ENCODE data around the gene SELP.
"Not testable (repeated sequence)": the region's sequence is repeated elsewhere in the genome, so short reads cannot be mapped to it uniquely, and the experiment has no call there.

Gene SELP

DNA sequence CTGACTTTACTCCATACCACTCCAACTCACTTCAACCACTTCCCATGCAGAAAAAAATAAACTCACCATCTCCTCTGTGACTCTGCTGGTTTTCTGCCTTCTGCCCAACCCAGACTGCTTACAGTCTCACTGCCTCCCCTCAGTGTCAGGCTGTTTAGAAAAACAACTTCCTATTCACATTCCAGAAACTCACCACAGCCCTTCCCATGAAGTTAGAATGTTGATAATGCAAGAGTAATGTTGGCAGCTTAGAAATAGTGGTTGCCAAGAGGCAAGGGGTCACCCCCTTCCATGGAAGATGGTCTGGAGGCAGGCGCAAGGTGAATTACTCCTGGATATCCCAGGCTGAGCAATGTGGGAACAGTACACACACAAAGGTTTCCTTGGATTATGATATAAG, at the start of gene SELP:
Gene SELP (minus strand): TSS at position 119 of the 400 bp plus-strand sequence. CDS start 50 bp downstream, at position 69.
- intact Hi-C loops (cut with DNase I), result no loop called here

GRCh38 chr1:169679692-169680091, 49.8 kb upstream of the SELP start:
- no peak for DNase-seq
- intact Hi-C loops (cut with DNase I), result no loop called here

More for the DNA sequence above, at the start of gene SELP:
- no peak for DNase-seq

GRCh38 chr1:169676001-169676400, 46.1 kb upstream of the SELP start:
- no peak for DNase-seq
- intact Hi-C loops (cut with DNase I), result no loop called here

GRCh38 chr1:169670836-169671235, 40.9 kb upstream of the SELP start:
- DNase-seq, result no peak
- intact Hi-C loops (cut with DNase I), result no loop called here

GRCh38 chr1:169670244-169670643, 40.3 kb upstream of the SELP start:
- intact Hi-C loops (cut with DNase I); DNase-seq: not testable (repeated sequence)

DNA sequence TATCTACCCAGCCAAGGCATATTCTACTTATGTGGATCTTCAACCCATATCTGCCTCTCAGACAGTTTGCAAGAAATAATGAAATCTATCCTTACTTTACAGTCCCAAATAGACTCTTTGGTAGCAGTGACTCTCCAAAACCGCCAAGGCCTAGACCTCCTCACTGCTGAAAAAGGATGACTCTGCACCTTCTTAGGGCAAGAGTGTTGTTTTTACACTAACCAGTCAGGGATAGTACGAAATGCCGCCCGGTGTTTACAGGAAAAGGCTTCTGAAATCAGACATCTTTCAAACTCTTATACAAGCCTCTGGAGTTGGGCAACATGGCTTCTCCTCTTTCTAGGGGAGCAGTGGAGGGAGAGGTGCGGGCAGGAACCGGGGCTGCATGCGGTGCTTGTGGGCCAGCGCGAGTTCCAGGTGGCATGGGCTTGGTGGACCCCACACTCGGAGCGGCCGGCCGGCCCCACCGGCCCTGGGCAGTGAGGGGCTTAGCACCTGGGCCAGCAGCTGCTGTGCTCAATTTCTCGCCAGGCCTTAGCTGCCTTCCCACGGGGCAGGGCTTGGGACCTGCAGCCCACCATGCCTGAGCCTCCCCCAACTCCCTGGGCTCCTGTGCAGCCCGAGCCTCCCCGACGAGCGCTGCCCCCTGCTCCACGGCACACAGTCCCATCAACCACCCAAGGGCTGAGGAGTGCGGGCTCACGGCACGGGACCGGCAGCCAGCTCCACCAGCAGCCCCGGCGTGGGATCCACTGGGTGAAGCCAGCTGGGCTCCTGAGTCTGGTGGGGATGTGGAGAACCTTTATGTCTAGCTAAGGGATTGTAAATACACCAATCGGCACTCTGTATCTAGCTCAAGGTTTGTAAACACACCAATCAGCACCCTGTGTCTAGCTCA, 38.0 kb upstream of the SELP start:
- DNase-seq, result peak in 2 of 10 donors; percentile 64 to 72
- intact Hi-C loops (cut with DNase I), result not testable (repeated sequence)

GRCh38 chr1:169667227-169667639, 37.3 kb upstream of the SELP start:
- intact Hi-C loops (cut with DNase I); DNase-seq: not testable (repeated sequence)

GRCh38 chr1:169662680-169663079, 32.8 kb upstream of the SELP start:
- DNase-seq; intact Hi-C loops (cut with DNase I): not testable (repeated sequence)

- intact Hi-C loops (cut with DNase I), result not testable (repeated sequence)
- DNase-seq, result peak in 2 of 10 donors; percentile 58 to 73
These were observed 31.1 kb upstream of the SELP start for GRCh38 chr1:169661066-169661465.

- intact Hi-C loops (cut with DNase I); DNase-seq: not testable (repeated sequence)
These were observed 28.9 kb upstream of the SELP start for GRCh38 chr1:169658777-169659176.

- peak in 3 of 10 donors; percentile 6 to 82 (median 23) for DNase-seq
- intact Hi-C loops (cut with DNase I), result no loop called here
These were observed 23.9 kb upstream of the SELP start for GRCh38 chr1:169653873-169654272.

GRCh38 chr1:169651035-169651434, 21.1 kb upstream of the SELP start:
- no peak for DNase-seq
- intact Hi-C loops (cut with DNase I), result no loop called here

DNA sequence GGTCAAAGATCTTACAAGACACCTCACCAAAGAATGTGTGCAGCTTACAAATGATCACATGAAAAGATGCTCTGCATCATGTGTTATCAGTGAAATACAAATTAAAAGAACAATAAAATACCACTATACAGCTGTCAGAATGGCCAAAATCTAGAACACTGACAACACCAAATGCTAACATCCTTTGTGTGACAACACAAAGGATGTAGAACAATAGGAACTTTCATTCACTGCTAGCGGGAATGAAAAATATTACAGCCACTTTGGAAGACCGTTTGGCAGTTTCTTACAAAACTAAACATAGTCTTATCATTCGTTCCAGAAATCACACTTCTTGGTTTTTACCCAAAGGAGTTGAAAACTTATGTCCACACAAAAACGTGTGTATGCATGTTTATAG, 20.6 kb upstream of the SELP start:
- intact Hi-C loops (cut with DNase I), result no loop called here
- DNase-seq, result no peak

- intact Hi-C loops (cut with DNase I), result no loop called here
- no peak for DNase-seq
These were observed 18.8 kb upstream of the SELP start for GRCh38 chr1:169648709-169649108.

GRCh38 chr1:169648187-169648586, 18.3 kb upstream of the SELP start:
- no peak for DNase-seq
- intact Hi-C loops (cut with DNase I), result no loop called here

DNA sequence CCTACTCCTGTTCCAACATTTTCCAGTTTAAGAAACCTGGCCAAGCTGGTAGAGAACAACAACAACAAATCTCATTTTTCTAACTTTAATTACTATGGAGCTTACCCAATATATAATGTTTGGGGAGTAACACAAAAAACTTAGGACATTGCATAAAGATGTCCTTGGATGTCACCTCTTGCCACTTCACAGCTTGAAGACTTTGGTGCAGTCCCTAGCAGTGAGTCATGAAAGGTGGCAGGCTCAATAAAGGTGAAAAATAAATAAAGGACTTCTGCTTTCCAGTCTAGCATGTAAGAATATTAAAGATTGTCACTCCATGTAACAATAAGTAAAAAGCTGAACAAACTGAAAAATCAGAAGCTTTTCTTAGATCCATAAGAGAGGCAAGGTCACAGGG, 17.6 kb upstream of the SELP start:
- intact Hi-C loops (cut with DNase I), result no loop called here
- DNase-seq, result no peak

GRCh38 chr1:169644297-169644696, 14.4 kb upstream of the SELP start:
- DNase-seq, result no peak
- intact Hi-C loops (cut with DNase I), result no loop called here

DNA sequence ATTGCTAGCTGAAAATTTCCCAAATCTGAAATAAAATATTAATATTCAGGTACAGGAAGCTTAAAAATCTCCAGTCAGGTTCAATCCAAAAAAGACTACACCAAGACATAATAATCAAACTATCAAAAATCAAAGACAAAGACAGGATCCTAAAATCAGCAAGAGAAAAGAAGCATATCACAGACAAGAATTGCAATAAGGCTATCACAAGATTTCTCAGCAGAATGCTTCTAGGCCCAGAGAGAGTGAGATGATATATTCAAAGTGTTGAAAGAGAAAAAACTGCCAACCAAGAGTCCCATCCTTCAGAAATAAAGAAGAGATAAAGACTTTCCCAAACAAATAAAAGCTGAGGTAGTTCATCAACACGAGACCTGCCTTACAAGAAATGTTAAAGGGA, 5.0 kb upstream of the SELP start:
- intact Hi-C loops (cut with DNase I), result no loop called here
- DNase-seq, result no peak

DNA sequence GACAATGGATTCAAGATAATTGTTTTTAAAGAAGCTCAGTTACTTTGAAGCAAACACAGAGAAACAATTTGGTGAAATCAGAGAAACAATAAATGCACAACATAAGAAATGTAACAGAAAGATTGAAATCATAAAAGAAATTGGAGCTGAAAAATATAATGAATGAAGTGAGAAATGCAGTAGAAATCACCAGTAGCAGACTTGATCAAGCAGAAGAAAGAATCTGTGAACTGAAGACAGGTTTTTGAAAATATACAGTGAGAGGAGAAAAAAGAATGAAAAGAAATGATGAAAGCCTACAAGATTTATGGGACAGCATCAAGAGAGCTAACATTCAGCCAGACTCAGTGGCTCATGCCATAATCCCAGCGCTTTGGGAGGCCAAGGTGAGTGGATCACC, 4.2 kb upstream of the SELP start:
- no peak for DNase-seq
- intact Hi-C loops (cut with DNase I), result no loop called here

- intact Hi-C loops (cut with DNase I), result no loop called here
- no peak for DNase-seq
These were observed 1.3 kb upstream of the SELP start for GRCh38 chr1:169631249-169631648.

DNA sequence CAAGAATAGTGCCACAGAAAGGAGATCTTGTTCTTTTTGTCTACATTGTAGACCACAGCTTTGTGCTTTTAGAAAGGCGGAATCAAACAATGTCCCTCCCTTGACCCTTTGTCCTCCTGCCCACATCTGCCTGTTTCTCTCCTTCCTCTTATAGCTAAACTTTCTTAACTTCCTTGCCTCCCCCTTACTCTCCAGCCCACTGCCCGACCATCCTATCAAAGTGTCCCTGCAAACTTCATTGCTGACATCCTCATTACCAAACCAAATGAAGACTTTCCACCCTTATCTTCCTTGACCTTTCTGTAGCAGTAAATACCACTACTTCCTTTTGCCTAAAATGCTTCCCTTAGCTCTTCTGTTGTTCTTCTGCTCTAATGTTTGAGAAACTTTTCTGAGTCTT, 5.0 kb downstream of the SELP start:
- DNase-seq, result no peak
- intact Hi-C loops (cut with DNase I), result loop anchor here (5.0 kb wide), 1 partner anchor 1142 kb away; no protein-coding TSS in a partner anchor

DNA sequence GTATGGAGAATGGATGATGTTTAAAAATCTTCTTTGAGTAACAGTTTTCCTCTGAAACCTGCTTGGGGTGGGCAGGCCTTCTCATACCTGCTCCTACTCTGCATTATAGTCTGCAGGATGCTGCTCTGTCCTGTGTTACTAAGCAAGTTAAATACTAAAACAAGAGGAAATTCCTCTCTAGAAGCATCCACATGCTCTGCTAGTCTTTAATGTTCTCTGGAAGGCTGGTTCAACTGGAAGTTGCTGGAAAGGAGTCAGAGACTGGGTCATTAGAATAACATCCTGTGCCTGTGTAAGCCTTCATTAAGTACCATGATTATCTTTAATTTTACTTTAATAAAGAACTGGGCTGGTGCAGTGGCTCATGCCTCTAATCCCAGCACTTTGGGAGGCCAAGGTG, 5.8 kb downstream of the SELP start:
- no peak for DNase-seq
- intact Hi-C loops (cut with DNase I), result no loop called here
